Renal pelvis (tissue), 4 donors: ENCODE results near the gene OTOGL. TPM values are rescaled to one million over a fixed set of nuclear protein-coding genes. Genes with fewer than 3 reads are reported as not detected.
"Not testable (repeated sequence)": the region's sequence is repeated elsewhere in the genome, so short reads cannot be mapped to it uniquely, and the experiment has no call there.

Experiments used
- DNase-seq: peaks from one replicate; pipeline ENCODE4 v3.0.0-alpha.2; 2013
- polyA plus RNA-seq, 3 donors: library from polyadenylated mRNA; unstranded; fragments of 120-200 nt; gene quantifications; one replicate each; pipeline ENCODE4 v1.2.1, GENCODE V29; 2013; ENCODE audit not compliant: insufficient read length in 3 of 3

The OTOGL gene
- polyA plus RNA-seq, 3 donors, result 0.78 to 1.1 (median 0.81) TPM

GRCh38 chr12:80129895-80130530 lies 30.7 kb downstream of the OTOGL start:
- no peak for DNase-seq

GRCh38 chr12:80135624-80136023 lies 36.3 kb downstream of the OTOGL start:
- no peak for DNase-seq

GRCh38 chr12:80140005-80140404 lies 40.7 kb downstream of the OTOGL start:
- DNase-seq, result no peak

GRCh38 chr12:80142640-80143039 lies 43.3 kb downstream of the OTOGL start:
- no peak for DNase-seq

GRCh38 chr12:80143537-80143936 lies 44.2 kb downstream of the OTOGL start:
- DNase-seq, result no peak

- DNase-seq, result not testable (repeated sequence)
These were observed 50.4 kb downstream of the OTOGL start for GRCh38 chr12:80149547-80150313.

- DNase-seq, result no peak
These were observed 51.8 kb downstream of the OTOGL start for GRCh38 chr12:80151131-80151530.

- no peak for DNase-seq
These were observed 54.9 kb downstream of the OTOGL start for GRCh38 chr12:80154261-80154660.

GRCh38 chr12:80156306-80156705 lies 57.0 kb downstream of the OTOGL start:
- DNase-seq, result no peak

- DNase-seq, result no peak
These were observed 58.3 kb downstream of the OTOGL start for GRCh38 chr12:80157645-80158044.

- no peak for DNase-seq
These were observed 62.3 kb downstream of the OTOGL start for GRCh38 chr12:80161612-80162011.

- DNase-seq, result no peak
These were observed 62.8 kb downstream of the OTOGL start for GRCh38 chr12:80162177-80162576.

- DNase-seq, result no peak
These were observed 66.4 kb downstream of the OTOGL start for GRCh38 chr12:80165746-80166145.

GRCh38 chr12:80166751-80167150 lies 67.4 kb downstream of the OTOGL start:
- DNase-seq, result no peak

- DNase-seq, result no peak
These were observed 69.6 kb downstream of the OTOGL start for GRCh38 chr12:80168936-80169335.

GRCh38 chr12:80170915-80171314 lies 71.6 kb downstream of the OTOGL start:
- DNase-seq, result no peak

GRCh38 chr12:80173083-80173864 lies 73.9 kb downstream of the OTOGL start:
- DNase-seq, result no peak

GRCh38 chr12:80175307-80175930 lies 76.1 kb downstream of the OTOGL start:
- DNase-seq, result no peak

- no peak for DNase-seq
These were observed 77.4 kb downstream of the OTOGL start for GRCh38 chr12:80176706-80177105.

- DNase-seq, result no peak
These were observed 79.5 kb downstream of the OTOGL start for GRCh38 chr12:80178846-80179245.

GRCh38 chr12:80183939-80184338 lies 84.6 kb downstream of the OTOGL start:
- DNase-seq, result no peak

- no peak for DNase-seq
These were observed 85.6 kb downstream of the OTOGL start for GRCh38 chr12:80184926-80185325.
